HG03439 (cell line): ENCODE data around the gene TBC1D7.
A peak's percentile ranks its signal among the peaks of the same experiment; 100 is the strongest.

Experiments used
- ATAC-seq: cut with Tn5 transposase; IDR thresholded peaks from one replicate; pipeline ENCODE4 v1.9.1; 2021; ENCODE audit warnings: mild to moderate bottlenecking, moderate library complexity; ENCODE audit not compliant: unreplicated experiment

Gene TBC1D7

GRCh38 chr6:13273931-13274706 is 54.2 kb downstream of the TBC1D7 start:
- peak; percentile 47 for ATAC-seq

- no peak for ATAC-seq
Measured at GRCh38 chr6:13273202-13273930, 55.0 kb downstream of the TBC1D7 start.

GRCh38 chr6:13272131-13273046 is 55.9 kb downstream of the TBC1D7 start:
- ATAC-seq = peak; percentile 53

- no peak for ATAC-seq
Measured at GRCh38 chr6:13268913-13269518, 59.3 kb downstream of the TBC1D7 start.

- ATAC-seq = no peak
Measured at GRCh38 chr6:13267142-13267651, 61.1 kb downstream of the TBC1D7 start.

- no peak for ATAC-seq
Measured at GRCh38 chr6:13263669-13264068, 64.7 kb downstream of the TBC1D7 start.

- ATAC-seq = no peak
Measured at GRCh38 chr6:13262302-13263230, 65.8 kb downstream of the TBC1D7 start.

GRCh38 chr6:13261464-13261994 is 66.8 kb downstream of the TBC1D7 start:
- ATAC-seq = peak; percentile 49

- peak; percentile 29 for ATAC-seq
Measured at GRCh38 chr6:13260831-13261230, 67.5 kb downstream of the TBC1D7 start.

GRCh38 chr6:13260101-13260598 is 68.2 kb downstream of the TBC1D7 start:
- no peak for ATAC-seq

- ATAC-seq = peak; percentile 48
Measured at GRCh38 chr6:13259393-13259792, 68.9 kb downstream of the TBC1D7 start.

GRCh38 chr6:13256266-13257001 is 71.9 kb downstream of the TBC1D7 start:
- ATAC-seq = no peak
